Measurements from ENCODE around the gene HK1. TPM values are rescaled to one million over a fixed set of nuclear protein-coding genes. Genes with fewer than 3 reads are reported as not detected.
"Not testable (repeated sequence)": the region's sequence is repeated elsewhere in the genome, so short reads cannot be mapped to it uniquely, and the experiment has no call there.

The HK1 gene
- total RNA-seq, 3 donors from 2014 or later = 51.2 to 63.4 (median 57.4) TPM

DNA sequence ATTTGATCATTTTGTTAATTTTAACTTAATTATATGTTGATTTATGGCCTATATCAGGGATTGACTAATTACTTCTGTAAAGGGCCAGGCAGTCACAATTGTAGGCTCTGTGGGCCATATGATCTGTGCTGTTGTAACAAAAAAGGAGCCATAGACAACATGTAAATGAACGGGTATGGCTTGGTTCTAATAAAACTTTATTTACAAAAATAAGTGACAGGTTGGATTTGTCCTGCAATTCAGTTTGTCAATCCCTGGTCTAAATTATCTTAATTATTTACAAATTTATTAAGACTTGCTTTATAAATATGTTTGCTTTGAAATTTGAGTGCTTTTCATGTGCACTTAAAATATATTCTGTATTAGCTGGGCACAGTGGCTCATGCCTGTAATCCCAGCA is 2.9 kb upstream of the HK1 start:
- intact Hi-C loops (cut with DNase I; ENCODE audit: low total_unique reads) = no loop called here
- H3K27ac ChIP-seq = no peak overlapping the region
- no peaks in the 10 kb centered on the region for H3K4me1 ChIP-seq
- H3K4me3 ChIP-seq = no peak overlapping the region
- no peak for DNase-seq (ENCODE audit: low spot score in 2 of 2)
- TF ChIP-seq POLR2AphosphoS5 (IDR thresholded peaks at IDR 0.05) = no peak
- TF ChIP-seq POLR2A (IDR thresholded peaks at IDR 0.05) = no peak
- TF ChIP-seq, protein P1, sequence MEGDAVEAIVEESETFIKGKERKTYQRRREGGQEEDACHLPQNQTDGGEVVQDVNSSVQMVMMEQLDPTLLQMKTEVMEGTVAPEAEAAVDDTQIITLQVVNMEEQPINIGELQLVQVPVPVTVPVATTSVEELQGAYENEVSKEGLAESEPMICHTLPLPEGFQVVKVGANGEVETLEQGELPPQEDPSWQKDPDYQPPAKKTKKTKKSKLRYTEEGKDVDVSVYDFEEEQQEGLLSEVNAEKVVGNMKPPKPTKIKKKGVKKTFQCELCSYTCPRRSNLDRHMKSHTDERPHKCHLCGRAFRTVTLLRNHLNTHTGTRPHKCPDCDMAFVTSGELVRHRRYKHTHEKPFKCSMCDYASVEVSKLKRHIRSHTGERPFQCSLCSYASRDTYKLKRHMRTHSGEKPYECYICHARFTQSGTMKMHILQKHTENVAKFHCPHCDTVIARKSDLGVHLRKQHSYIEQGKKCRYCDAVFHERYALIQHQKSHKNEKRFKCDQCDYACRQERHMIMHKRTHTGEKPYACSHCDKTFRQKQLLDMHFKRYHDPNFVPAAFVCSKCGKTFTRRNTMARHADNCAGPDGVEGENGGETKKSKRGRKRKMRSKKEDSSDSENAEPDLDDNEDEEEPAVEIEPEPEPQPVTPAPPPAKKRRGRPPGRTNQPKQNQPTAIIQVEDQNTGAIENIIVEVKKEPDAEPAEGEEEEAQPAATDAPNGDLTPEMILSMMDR (IDR thresholded peaks at IDR 0.05) = no peak
- H3K27me3 ChIP-seq = no peaks in the 10 kb centered on the region
- H3K9me3 ChIP-seq = no peaks in the 10 kb centered on the region
- H3K36me3 ChIP-seq = no peaks in the 10 kb centered on the region

DNA sequence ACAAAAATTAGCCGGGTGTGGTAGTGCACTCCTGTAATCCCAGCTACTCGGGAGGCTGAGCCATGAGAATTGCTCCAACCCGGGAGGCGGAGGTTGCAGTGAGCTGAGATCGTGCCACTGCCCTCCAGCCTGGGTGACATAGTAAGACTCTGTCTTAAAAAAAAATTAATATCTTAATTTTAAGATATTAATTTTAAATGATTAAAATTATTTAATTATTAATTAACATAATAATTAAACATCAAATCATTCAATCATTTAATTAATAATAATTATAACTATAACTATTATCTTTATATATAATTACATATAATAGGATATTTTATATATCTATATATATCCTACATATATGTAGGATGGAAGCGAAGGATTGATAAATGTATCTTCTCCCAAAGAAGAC is 1.8 kb upstream of the HK1 start:
- Histone ChIP-seq H3K27me3 (no peaks in the 10 kb centered on the region), H3K4me1 (no peaks in the 10 kb centered on the region), H3K9me3 (no peaks in the 10 kb centered on the region), H3K27ac (no peak overlapping the region), H3K4me3 (no peak overlapping the region), H3K36me3 (no peaks in the 10 kb centered on the region)
- TF ChIP-seq POLR2A (IDR thresholded peaks at IDR 0.05) (no peak), POLR2AphosphoS5 (IDR thresholded peaks at IDR 0.05) (no peak)
- TF ChIP-seq, protein P1 (IDR thresholded peaks at IDR 0.05) = no peak
- intact Hi-C loops (cut with DNase I; ENCODE audit: low total_unique reads) = no loop called here
- no peak for DNase-seq (ENCODE audit: low spot score in 2 of 2)

DNA sequence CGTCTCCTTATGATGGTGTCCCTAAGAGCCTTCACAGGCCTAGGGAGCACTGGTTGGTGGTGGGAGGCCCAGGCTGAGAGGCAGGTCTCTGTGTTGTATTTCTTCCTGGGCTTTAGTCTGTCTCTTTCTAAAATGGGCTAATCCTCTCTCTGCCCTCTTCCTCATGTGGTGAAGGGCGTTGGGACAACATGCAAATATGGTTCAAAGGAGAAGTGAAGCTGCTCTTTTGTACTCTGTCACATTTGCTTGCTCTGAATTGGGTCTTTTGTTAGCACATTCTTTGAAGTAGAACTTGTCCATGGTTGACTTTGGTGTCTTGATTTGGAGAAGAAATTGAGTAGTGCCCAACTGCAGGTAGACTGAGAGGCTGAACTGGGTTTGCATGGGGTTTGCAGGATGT is 814 bp downstream of the HK1 start:
- H3K4me1 ChIP-seq = no peaks in the 10 kb centered on the region
- DNase-seq (ENCODE audit: low spot score in 2 of 2) = no peak
- TF ChIP-seq POLR2AphosphoS5 (IDR thresholded peaks at IDR 0.05) = no peak
- TF ChIP-seq POLR2A (IDR thresholded peaks at IDR 0.05) = no peak
- TF ChIP-seq, protein P1 (IDR thresholded peaks at IDR 0.05) = no peak
- no peaks in the 10 kb centered on the region for H3K27me3 ChIP-seq
- no peaks in the 10 kb centered on the region for H3K9me3 ChIP-seq
- H3K36me3 ChIP-seq = no peaks in the 10 kb centered on the region
- H3K27ac ChIP-seq = no peak overlapping the region
- intact Hi-C loops (cut with DNase I; ENCODE audit: low total_unique reads) = no loop called here
- H3K4me3 ChIP-seq = no peak overlapping the region

DNA sequence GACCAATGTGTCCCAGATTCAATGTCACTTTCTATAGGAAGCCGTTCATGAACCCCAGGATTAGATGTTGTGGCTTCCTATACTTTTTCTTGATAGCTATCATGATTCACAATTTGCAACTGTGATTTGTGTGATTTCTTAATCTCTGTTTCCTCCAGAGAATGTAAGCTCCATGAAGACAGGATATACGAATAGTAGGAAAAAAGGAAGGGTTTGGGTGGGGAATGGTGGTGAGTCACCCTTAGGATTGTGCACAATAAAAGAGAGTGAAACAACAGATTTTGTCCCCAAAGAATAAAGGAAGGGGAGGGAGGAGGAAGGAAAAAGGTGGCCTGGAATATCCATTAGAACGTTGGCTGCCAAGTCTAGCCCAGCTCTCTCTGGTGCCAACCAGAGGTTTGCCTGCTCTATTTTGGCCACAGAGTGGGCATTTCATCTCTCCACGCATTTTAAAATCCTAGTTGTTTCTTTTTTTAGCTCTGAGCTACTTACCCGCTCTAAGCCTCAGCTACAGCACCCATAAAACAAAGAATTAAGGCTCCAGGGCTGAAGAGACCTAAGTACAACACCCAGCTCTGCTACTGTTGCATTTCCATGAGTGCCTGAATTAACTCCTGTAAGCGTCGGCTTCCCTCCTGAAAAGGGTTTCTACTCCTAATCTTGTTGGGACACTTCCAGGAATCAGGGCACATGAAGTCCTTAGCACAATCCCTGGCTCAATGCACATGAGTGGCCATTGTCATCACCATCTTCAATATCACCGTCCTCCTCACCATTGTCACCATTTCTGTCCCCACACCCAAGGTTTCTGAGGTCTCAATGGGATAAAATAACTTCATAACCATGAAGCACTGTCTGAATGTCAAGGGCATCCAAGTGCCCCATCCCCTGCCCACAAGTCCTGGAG is 3.5 kb downstream of the HK1 start:
- Histone ChIP-seq H3K4me3 (no peak overlapping the region), H3K9me3 (no peaks in the 10 kb centered on the region), H3K36me3 (no peaks in the 10 kb centered on the region), H3K27ac (no peak overlapping the region), H3K27me3 (no peaks in the 10 kb centered on the region), H3K4me1 (no peaks in the 10 kb centered on the region)
- no peak for DNase-seq (ENCODE audit: low spot score in 2 of 2)
- TF ChIP-seq POLR2AphosphoS5 (IDR thresholded peaks at IDR 0.05) (no peak), POLR2A (IDR thresholded peaks at IDR 0.05) (no peak)
- TF ChIP-seq, protein P1 (IDR thresholded peaks at IDR 0.05) = no peak
- intact Hi-C loops (cut with DNase I; ENCODE audit: low total_unique reads) = no loop called here

DNA sequence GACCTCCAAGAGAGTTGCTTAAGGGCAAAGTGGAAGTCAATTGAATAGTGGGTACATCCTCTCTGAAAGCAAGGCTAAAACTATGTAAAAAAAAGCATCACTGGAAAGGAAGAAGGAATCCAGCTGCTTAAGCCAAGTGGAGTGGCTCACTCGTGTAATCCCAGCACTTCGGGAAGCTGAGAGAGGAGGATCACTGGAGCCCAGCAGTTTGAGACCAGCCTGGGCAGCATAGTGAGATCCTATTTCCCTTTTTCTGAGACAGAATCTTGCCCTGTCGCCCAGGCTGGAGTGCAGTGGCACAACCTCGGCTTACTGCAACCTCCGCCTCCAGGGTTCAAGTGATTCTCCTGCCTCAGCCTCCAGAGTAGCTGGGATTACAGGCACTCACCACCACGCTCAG is 6.1 kb downstream of the HK1 start:
- intact Hi-C loops (cut with DNase I; ENCODE audit: low total_unique reads); H3K4me1 ChIP-seq; H3K36me3 ChIP-seq; H3K9me3 ChIP-seq; DNase-seq (ENCODE audit: low spot score in 2 of 2); H3K27me3 ChIP-seq; H3K4me3 ChIP-seq; H3K27ac ChIP-seq: not testable (repeated sequence)

All from breast epithelium (tissue), 4 donors.